Neural cell (in vitro differentiated cells): ENCODE measurements around the gene RNF34.

ENCODE experiments used
- CTCF ChIP-seq: fragments of 450-650 bp; IDR thresholded peaks from 2 replicates; pipeline ENCODE4 v1.5.1; 2014; ENCODE audit warnings: antibody characterized with exemption, mild to moderate bottlenecking, moderate library complexity; ENCODE audit not compliant: poor library complexity, severe bottlenecking
- EP300 ChIP-seq: fragments of 450-650 bp; conservative IDR thresholded peaks from 2 replicates; pipeline ENCODE4 v1.6.1; 2014; ENCODE audit warnings: antibody characterized with exemption, mild to moderate bottlenecking, moderate library complexity; ENCODE audit not compliant: poor library complexity, severe bottlenecking
- EZH2 ChIP-seq: fragments of 200-600, 300-800 bp; shearing (Covaris generic), sonication (generic); IDR thresholded peaks from 2 replicates; pipeline ENCODE4 v1.6.1; 2014; ENCODE audit warnings: antibody characterized with exemption, low read length, borderline replicate concordance, mild to moderate bottlenecking; ENCODE audit not compliant: insufficient read depth, poor library complexity, severe bottlenecking
- POLR2AphosphoS5 ChIP-seq: IDR thresholded peaks from 2 replicates; pipeline ENCODE4 v1.6.1; 2012
- RAD21 ChIP-seq: fragments of 450-650 bp; conservative IDR thresholded peaks from 2 replicates; pipeline ENCODE4 v1.6.1; 2014; ENCODE audit warnings: antibody characterized with exemption, mild to moderate bottlenecking, moderate library complexity
- REST ChIP-seq: IDR thresholded peaks from 2 replicates; pipeline ENCODE4 v1.6.1; 2012; ENCODE audit warnings: borderline replicate concordance

- TF ChIP-seq CTCF (no peak), POLR2AphosphoS5 (no peak), EZH2 (no peak), EP300 (no peak), REST (no peak), RAD21 (no peak)
Observed at GRCh38 chr12:121355818-121356217, 44.1 kb upstream of the RNF34 start.
